Daoy (cell line): ENCODE results near the gene ZC3H12A. TPM values are rescaled to one million over a fixed set of nuclear protein-coding genes. Genes with fewer than 3 reads are reported as not detected.

ENCODE experiments used
- DNase-seq: peaks from one replicate; pipeline ENCODE4 v3.0.0-alpha.2; 2015; ENCODE audit warnings: low read depth
- total RNA-seq: library from RNA; depleted of rRNA; stranded (reverse); fragments of >200 nt; shearing (Covaris generic); gene quantifications from 2 replicates; pipeline ENCODE4 v1.2.3, GENCODE V29; 2014; rRNA removed

Gene ZC3H12A
- total RNA-seq = 15.2 and 18.1 TPM in 2 replicates

GRCh38 chr1:37474046-37474696 lies at the start of gene ZC3H12A:
Gene ZC3H12A, plus strand, starts transcription at chr1:37474580. Its CDS starts 917 bp downstream, at chr1:37475497.
- peak; percentile 97 for DNase-seq

GRCh38 chr1:37425221-37425620 lies 49.2 kb upstream of the ZC3H12A start:
- no peak for DNase-seq

GRCh38 chr1:37429029-37429428 lies 45.4 kb upstream of the ZC3H12A start:
- no peak for DNase-seq

- no peak for DNase-seq
These were observed 44.0 kb upstream of the ZC3H12A start for GRCh38 chr1:37430103-37430985.

GRCh38 chr1:37432716-37433115 lies 41.7 kb upstream of the ZC3H12A start:
- no peak for DNase-seq

GRCh38 chr1:37433171-37433570 lies 41.2 kb upstream of the ZC3H12A start:
- no peak for DNase-seq

- peak; percentile 74 for DNase-seq
These were observed 39.8 kb upstream of the ZC3H12A start for GRCh38 chr1:37434292-37435225.

- DNase-seq = no peak
These were observed 37.3 kb upstream of the ZC3H12A start for GRCh38 chr1:37437087-37437486.

GRCh38 chr1:37438037-37438868 lies 36.1 kb upstream of the ZC3H12A start:
- DNase-seq = no peak

GRCh38 chr1:37438869-37439343 lies 35.5 kb upstream of the ZC3H12A start:
- no peak for DNase-seq

- DNase-seq = no peak
These were observed 34.9 kb upstream of the ZC3H12A start for GRCh38 chr1:37439349-37439995.

- no peak for DNase-seq
These were observed 32.9 kb upstream of the ZC3H12A start for GRCh38 chr1:37441490-37441889.

- DNase-seq = no peak
These were observed 32.2 kb upstream of the ZC3H12A start for GRCh38 chr1:37442139-37442538.

GRCh38 chr1:37442644-37443043 lies 31.7 kb upstream of the ZC3H12A start:
- no peak for DNase-seq

- no peak for DNase-seq
These were observed 27.5 kb upstream of the ZC3H12A start for GRCh38 chr1:37446874-37447273.

GRCh38 chr1:37448185-37448584 lies 26.2 kb upstream of the ZC3H12A start:
- DNase-seq = no peak

GRCh38 chr1:37448691-37449417 lies 25.5 kb upstream of the ZC3H12A start:
- DNase-seq = no peak

- peak; percentile 34 for DNase-seq
These were observed 24.4 kb upstream of the ZC3H12A start for GRCh38 chr1:37449936-37450335.

GRCh38 chr1:37452416-37452815 lies 22.0 kb upstream of the ZC3H12A start:
- DNase-seq = no peak

GRCh38 chr1:37453647-37454046 lies 20.7 kb upstream of the ZC3H12A start:
- DNase-seq = no peak
